Cardiac muscle cell (in vitro differentiated cells and primary cell): ENCODE data around the gene PHLDB2. TPM values are rescaled to one million over a fixed set of nuclear protein-coding genes. Genes with fewer than 3 reads are reported as not detected.

Experiments
- DNase-seq, 2 donors: peaks; one replicate each; pipeline versions ENCODE4 v3.0.0 to v3.0.0-alpha.2; 2010 to 2017; ENCODE audit warnings: low read depth in 1 of 2, low spot score in 1 of 2
- H3K27ac ChIP-seq: fragments of 200-600 bp; sonication (generic); 2 replicates; pipeline ENCODE4 v1.5.1; 2016
- H3K27me3 ChIP-seq: fragments of 200-600 bp; sonication (generic); 2 replicates; pipeline ENCODE4 v1.6.0; 2016; ENCODE audit warnings: control low read depth
- H3K36me3 ChIP-seq: fragments of 200-600 bp; sonication (generic); 2 replicates; pipeline ENCODE4 v1.5.1; 2016; ENCODE audit warnings: control low read depth
- H3K4me1 ChIP-seq: fragments of 200-600 bp; sonication (generic); 2 replicates; pipeline ENCODE4 v1.8.1; 2017; ENCODE audit warnings: low read depth, mild to moderate bottlenecking, mixed run types
- H3K4me3 ChIP-seq: fragments of 200-600 bp; sonication (generic); 2 replicates; pipeline ENCODE4 v1.5.1; 2016; ENCODE audit warnings: mild to moderate bottlenecking
- H3K9me3 ChIP-seq: fragments of 200-600 bp; sonication (generic); 2 replicates; pipeline ENCODE4 v1.5.1; 2017; ENCODE audit warnings: low read depth, mild to moderate bottlenecking, control low read depth
- polyA plus RNA-seq: library from polyadenylated mRNA; unstranded; fragments of >200 nt; fragmentation: Nextera tagmentation; extraction: Ambion mirVana; gene quantifications from 2 replicates; pipeline ENCODE4 v1.2.1, GENCODE V29; 2016
- total RNA-seq: library from RNA; depleted of rRNA; stranded (reverse); fragments of >200 nt; gene quantifications from 2 replicates; pipeline ENCODE4 v1.2.3, GENCODE V29; 2016
- TF ChIP-seq, protein P1 (sequence below): IDR thresholded peaks from 2 replicates; pipeline ENCODE4 v1.5.1; 2012; ENCODE audit warnings: low read depth, mild to moderate bottlenecking, low read length

PHLDB2 gene
- total and polyA plus RNA-seq, 2 experiments from 2014 or later: 11.3 to 27.2 TPM

GRCh38 chr3:112019716-112020115 lies 160.7 kb downstream of the PHLDB2 start:
- TF ChIP-seq, protein P1, sequence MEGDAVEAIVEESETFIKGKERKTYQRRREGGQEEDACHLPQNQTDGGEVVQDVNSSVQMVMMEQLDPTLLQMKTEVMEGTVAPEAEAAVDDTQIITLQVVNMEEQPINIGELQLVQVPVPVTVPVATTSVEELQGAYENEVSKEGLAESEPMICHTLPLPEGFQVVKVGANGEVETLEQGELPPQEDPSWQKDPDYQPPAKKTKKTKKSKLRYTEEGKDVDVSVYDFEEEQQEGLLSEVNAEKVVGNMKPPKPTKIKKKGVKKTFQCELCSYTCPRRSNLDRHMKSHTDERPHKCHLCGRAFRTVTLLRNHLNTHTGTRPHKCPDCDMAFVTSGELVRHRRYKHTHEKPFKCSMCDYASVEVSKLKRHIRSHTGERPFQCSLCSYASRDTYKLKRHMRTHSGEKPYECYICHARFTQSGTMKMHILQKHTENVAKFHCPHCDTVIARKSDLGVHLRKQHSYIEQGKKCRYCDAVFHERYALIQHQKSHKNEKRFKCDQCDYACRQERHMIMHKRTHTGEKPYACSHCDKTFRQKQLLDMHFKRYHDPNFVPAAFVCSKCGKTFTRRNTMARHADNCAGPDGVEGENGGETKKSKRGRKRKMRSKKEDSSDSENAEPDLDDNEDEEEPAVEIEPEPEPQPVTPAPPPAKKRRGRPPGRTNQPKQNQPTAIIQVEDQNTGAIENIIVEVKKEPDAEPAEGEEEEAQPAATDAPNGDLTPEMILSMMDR: no peak
- Histone ChIP-seq H3K27ac (no peak overlapping the region), H3K27me3 (peaks cover 32% of the 10 kb centered on the region), H3K4me1 (no peaks in the 10 kb centered on the region), H3K36me3 (no peaks in the 10 kb centered on the region), H3K9me3 (no peaks in the 10 kb centered on the region), H3K4me3 (no peak overlapping the region)
- no peak for DNase-seq

DNA sequence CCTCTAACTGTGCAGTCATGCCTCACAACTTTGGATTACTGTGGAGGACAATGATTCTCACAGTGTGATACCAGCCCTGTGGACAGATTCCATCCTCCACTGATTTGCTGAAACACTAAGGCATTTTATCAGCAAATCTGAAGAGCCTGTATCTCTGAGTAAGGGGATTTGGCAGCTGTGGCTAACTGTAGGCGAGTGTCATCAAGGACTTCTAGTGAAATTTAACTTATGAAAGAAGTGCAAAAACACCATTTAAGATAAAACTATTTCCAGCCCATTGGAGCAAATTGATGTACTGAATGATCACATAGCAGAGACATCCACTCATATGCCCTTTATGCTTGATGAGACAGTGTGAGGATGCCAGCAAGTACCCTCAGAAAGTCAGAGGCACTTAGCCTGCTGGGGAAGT lies 161.6 kb downstream of the PHLDB2 start:
- Histone ChIP-seq H3K9me3 (no peaks in the 10 kb centered on the region), H3K4me3 (no peak overlapping the region), H3K4me1 (no peaks in the 10 kb centered on the region), H3K27ac (no peak overlapping the region), H3K27me3 (peaks cover 24% of the 10 kb centered on the region), H3K36me3 (no peaks in the 10 kb centered on the region)
- TF ChIP-seq, protein P1: no peak
- no peak for DNase-seq

Other genes with a start within 250 kb of the PHLDB2 start
- 1.4 and 2.5 TPM in 2 replicates for gene PLCXD2, start 184.6 kb upstream of the PHLDB2 start, total RNA-seq
- gene PLCXD2, start 184.6 kb upstream of the PHLDB2 start, polyA plus RNA-seq: 1.1 and 1.5 TPM in 2 replicates
- 22.6 and 27.9 TPM in 2 replicates for gene ABHD10, start 119.8 kb downstream of the PHLDB2 start, total RNA-seq
- 37.6 and 45.9 TPM in 2 replicates for gene ABHD10, start 119.8 kb downstream of the PHLDB2 start, polyA plus RNA-seq
- 1.6 and 4.2 TPM in 2 replicates for gene TAGLN3, start 139.7 kb downstream of the PHLDB2 start, total RNA-seq
- 1.1 and 1.6 TPM in 2 replicates for gene TAGLN3, start 139.7 kb downstream of the PHLDB2 start, polyA plus RNA-seq
- gene TMPRSS7, start 175.5 kb downstream of the PHLDB2 start, total RNA-seq: not detected in 2 replicates
- gene TMPRSS7, start 175.5 kb downstream of the PHLDB2 start, polyA plus RNA-seq: not detected in 2 replicates
- 10.4 and 15.4 TPM in 2 replicates for gene C3orf52, start 227.1 kb downstream of the PHLDB2 start, total RNA-seq
- gene C3orf52, start 227.1 kb downstream of the PHLDB2 start, polyA plus RNA-seq: 10.0 and 18.8 TPM in 2 replicates